OCI-LY1 (cell line): ENCODE data around the gene TUBB8B.
"Not testable (repeated sequence)": the region's sequence is repeated elsewhere in the genome, so short reads cannot be mapped to it uniquely, and the experiment has no call there.

Source experiments
- H2AFZ ChIP-seq: fragments of 200-600 bp; sonication (generic), shearing (Covaris generic); 2 replicates; pipeline ENCODE4 v1.6.0; 2014; ENCODE audit warnings: antibody characterized with exemption, mild to moderate bottlenecking, low read length
- H3F3A ChIP-seq: fragments of 200-600 bp; sonication (generic), shearing (Covaris generic); 2 replicates; pipeline ENCODE4 v1.6.0; 2014; ENCODE audit warnings: mild to moderate bottlenecking, antibody characterized with exemption, low read length, moderate library complexity; ENCODE audit not compliant: insufficient read depth
- H3K27ac ChIP-seq: fragments of 200-600 bp; sonication (generic); 2 replicates; pipeline ENCODE4 v1.5.1; 2014; ENCODE audit warnings: low read length, mixed run types, mild to moderate bottlenecking, low read depth; ENCODE audit not compliant: poor library complexity, severe bottlenecking
- H3K27me3 ChIP-seq: fragments of 200-600 bp; sonication (generic); 2 replicates; pipeline ENCODE4 v1.6.0; 2014; ENCODE audit warnings: antibody characterized with exemption, mild to moderate bottlenecking, low read length, moderate library complexity; ENCODE audit not compliant: insufficient read depth
- H3K36me3 ChIP-seq: fragments of 200-600 bp; sonication (generic); 2 replicates; pipeline ENCODE4 v1.6.1; 2014; ENCODE audit warnings: mild to moderate bottlenecking, antibody characterized with exemption, low read length, moderate library complexity, mixed read lengths; ENCODE audit not compliant: insufficient read depth
- H3K4me1 ChIP-seq: fragments of 200-600 bp; sonication (generic); 2 replicates; pipeline ENCODE4 v1.5.1; 2014; ENCODE audit warnings: mild to moderate bottlenecking, low read length, moderate library complexity; ENCODE audit not compliant: insufficient read depth, severe bottlenecking
- H3K4me2 ChIP-seq: fragments of 200-600 bp; sonication (generic), shearing (Covaris generic); 2 replicates; pipeline ENCODE4 v1.6.1; 2014; ENCODE audit warnings: low read length
- H3K4me3 ChIP-seq: fragments of 200-600 bp; sonication (generic); 2 replicates; pipeline ENCODE4 v1.5.1; 2014; ENCODE audit warnings: low read length, low read depth, mild to moderate bottlenecking, mixed read lengths; ENCODE audit not compliant: poor library complexity, severe bottlenecking
- H3K79me2 ChIP-seq: fragments of 200-600 bp; shearing (Covaris generic); 2 replicates; pipeline ENCODE4 v1.6.1; 2016; ENCODE audit warnings: mixed run types, low read length, mixed read lengths; ENCODE audit not compliant: insufficient read depth
- H3K9ac ChIP-seq: fragments of 200-600 bp; sonication (generic), shearing (Covaris generic); 2 replicates; pipeline ENCODE4 v1.6.1; 2014; ENCODE audit warnings: mild to moderate bottlenecking, low read length, mixed read lengths
- H3K9me2 ChIP-seq: fragments of 200-600 bp; sonication (generic), shearing (Covaris generic); 2 replicates; pipeline ENCODE4 v1.6.1; 2014; ENCODE audit warnings: low read depth, mild to moderate bottlenecking, low read length, mixed read lengths
- H3K9me3 ChIP-seq: fragments of 200-600 bp; shearing (Covaris generic); 2 replicates; pipeline ENCODE4 v1.6.1; 2014; ENCODE audit warnings: low read length, mixed read lengths
- H4K20me1 ChIP-seq: fragments of 200-600 bp; sonication (generic), shearing (Covaris generic); 2 replicates; pipeline ENCODE4 v1.6.0; 2016; ENCODE audit warnings: mild to moderate bottlenecking, low read length; ENCODE audit not compliant: insufficient read depth
- TF ChIP-seq, protein P1 (sequence below): fragments of 200-600 bp; sonication (generic), shearing (Covaris generic); IDR thresholded peaks from 2 replicates; pipeline ENCODE4 v1.5.1; 2017; ENCODE audit warnings: mild to moderate bottlenecking, antibody characterized with exemption, low read length, moderate library complexity, mixed read lengths

The TUBB8B gene

DNA sequence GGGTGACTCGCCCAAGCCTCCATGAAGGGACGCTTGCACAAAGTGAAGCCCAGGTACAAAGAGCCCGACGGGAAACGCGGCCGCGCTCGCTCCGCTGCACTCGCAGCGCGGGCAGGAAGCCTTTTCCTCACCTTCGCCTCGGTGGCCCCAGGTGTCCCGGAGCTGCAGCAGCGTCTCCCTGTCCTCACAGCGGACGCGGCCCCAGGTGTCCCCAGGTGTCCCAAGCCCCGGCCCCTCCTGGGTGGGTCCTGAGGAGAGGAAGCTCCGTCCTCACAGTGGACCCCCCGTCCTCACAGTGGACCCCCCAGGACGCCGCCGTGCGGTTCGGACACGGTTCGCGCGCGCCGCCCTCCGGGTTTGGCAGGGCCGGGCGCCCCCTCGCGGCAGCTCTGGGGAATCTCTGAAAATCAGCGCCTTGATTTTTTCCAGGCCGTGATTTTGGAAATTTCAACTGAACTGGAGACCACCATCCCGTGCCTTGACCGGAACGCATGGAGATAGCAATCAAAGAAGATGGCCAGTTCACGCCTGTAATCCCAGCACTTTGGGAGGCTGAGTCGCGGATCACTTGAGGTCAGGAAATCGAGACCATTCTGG is 23.9 kb upstream of the TUBB8B start:
- not testable (repeated sequence) for H3K9ac ChIP-seq, H3K79me2 ChIP-seq, H3K27ac ChIP-seq, H3K9me2 ChIP-seq, H4K20me1 ChIP-seq, H2AFZ ChIP-seq, H3K4me1 ChIP-seq, H3K36me3 ChIP-seq, H3K9me3 ChIP-seq, H3K27me3 ChIP-seq, H3F3A ChIP-seq
- peak overlapping the region; percentile 48 for H3K4me2 ChIP-seq
- peak overlapping the region; percentile 46 for H3K4me3 ChIP-seq
- TF ChIP-seq, protein P1, sequence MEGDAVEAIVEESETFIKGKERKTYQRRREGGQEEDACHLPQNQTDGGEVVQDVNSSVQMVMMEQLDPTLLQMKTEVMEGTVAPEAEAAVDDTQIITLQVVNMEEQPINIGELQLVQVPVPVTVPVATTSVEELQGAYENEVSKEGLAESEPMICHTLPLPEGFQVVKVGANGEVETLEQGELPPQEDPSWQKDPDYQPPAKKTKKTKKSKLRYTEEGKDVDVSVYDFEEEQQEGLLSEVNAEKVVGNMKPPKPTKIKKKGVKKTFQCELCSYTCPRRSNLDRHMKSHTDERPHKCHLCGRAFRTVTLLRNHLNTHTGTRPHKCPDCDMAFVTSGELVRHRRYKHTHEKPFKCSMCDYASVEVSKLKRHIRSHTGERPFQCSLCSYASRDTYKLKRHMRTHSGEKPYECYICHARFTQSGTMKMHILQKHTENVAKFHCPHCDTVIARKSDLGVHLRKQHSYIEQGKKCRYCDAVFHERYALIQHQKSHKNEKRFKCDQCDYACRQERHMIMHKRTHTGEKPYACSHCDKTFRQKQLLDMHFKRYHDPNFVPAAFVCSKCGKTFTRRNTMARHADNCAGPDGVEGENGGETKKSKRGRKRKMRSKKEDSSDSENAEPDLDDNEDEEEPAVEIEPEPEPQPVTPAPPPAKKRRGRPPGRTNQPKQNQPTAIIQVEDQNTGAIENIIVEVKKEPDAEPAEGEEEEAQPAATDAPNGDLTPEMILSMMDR = peak; percentile 40

DNA sequence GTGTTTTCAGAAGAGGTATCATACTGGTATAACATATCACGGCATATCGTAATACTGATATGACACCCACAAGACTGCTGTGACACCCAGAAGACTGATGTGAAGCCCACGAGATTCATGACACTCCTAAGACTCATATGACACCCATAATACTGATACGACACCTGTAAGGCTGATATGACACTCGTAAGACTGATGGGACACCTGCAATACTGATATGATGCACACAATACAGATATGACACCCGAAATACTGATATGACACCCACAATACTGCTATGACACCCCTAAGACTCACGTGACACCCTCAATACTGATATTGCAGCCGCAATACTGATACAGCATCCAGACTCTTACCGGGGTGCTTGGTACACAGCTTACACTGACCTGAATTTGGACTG is 18.3 kb upstream of the TUBB8B start:
- H3K9ac ChIP-seq, H3K9me3 ChIP-seq, H3K36me3 ChIP-seq, H3K27ac ChIP-seq, H3F3A ChIP-seq, H3K79me2 ChIP-seq, H3K9me2 ChIP-seq, H3K27me3 ChIP-seq, H3K4me2 ChIP-seq, H2AFZ ChIP-seq, H4K20me1 ChIP-seq, H3K4me1 ChIP-seq, H3K4me3 ChIP-seq: not testable (repeated sequence)

DNA sequence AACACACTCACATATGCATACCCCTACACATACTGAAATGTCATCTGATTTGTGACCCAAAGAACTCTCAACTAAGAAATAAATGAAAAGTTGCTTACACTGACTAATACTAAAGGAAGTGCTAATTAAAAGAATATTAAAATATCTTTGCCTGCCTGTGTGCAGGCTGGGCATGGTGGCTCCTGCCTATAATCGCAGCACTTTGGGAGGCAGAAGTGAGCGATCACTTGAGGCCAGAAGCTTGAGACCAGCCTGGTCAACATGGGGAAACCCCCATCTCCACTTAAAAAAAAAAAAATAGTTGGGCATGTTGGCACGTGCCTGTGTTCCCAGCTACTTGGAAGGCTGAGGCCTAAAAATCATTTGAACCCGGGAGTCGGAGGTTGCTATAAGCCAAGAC is 14.9 kb upstream of the TUBB8B start:
- H3K4me1 ChIP-seq, H3K79me2 ChIP-seq, H3K9me2 ChIP-seq, H3K27me3 ChIP-seq, H3K27ac ChIP-seq, H2AFZ ChIP-seq, H3K4me3 ChIP-seq, H3K4me2 ChIP-seq, H3K9me3 ChIP-seq, H4K20me1 ChIP-seq, H3K36me3 ChIP-seq, H3F3A ChIP-seq, H3K9ac ChIP-seq: not testable (repeated sequence)

DNA sequence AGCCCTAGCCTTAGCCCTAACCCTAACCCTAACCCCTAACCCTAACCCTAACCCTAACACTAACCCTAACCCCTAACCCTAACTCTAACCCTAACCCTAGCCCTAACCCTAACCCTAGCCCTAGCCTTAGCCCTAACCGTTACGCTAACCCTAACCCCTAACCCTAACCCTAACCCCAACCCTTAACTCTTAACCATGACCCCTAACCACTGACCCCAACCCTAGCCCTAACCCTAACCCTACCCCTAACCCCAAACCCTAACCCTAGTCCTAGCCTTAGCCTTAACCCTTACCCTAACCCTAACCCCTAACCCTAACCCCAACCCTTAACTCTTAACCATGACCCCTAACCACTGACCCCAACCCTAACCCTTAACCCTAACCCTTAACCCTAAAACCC is 14.2 kb upstream of the TUBB8B start:
- not testable (repeated sequence) for H3K27ac ChIP-seq, H3K27me3 ChIP-seq, H3F3A ChIP-seq, H3K9ac ChIP-seq, H3K79me2 ChIP-seq, H3K4me3 ChIP-seq, H3K4me2 ChIP-seq, H3K36me3 ChIP-seq, H3K9me2 ChIP-seq, H4K20me1 ChIP-seq, H3K9me3 ChIP-seq, H2AFZ ChIP-seq, H3K4me1 ChIP-seq

DNA sequence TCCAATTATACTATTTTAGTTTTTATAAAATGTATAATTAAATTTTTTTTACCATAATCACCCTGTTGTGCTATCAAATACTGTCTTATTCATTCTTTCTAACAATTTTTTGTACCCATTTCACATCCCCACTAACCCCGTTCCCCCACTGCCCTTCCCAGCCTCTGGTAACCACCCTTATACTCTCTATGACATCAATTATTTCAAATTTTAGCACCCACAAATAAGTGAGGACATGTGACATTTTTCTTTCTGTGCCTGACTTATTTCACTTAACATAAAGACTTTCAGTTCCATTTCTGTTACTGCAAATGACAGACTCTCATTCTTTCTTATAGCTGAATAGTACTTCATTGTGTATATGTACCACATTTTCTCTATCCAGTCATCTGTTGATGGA is 5.0 kb upstream of the TUBB8B start:
- not testable (repeated sequence) for H3F3A ChIP-seq, H2AFZ ChIP-seq, H3K4me3 ChIP-seq, H3K4me2 ChIP-seq, H3K36me3 ChIP-seq, H3K27ac ChIP-seq, H3K4me1 ChIP-seq, H3K9me2 ChIP-seq, H3K9me3 ChIP-seq, H3K79me2 ChIP-seq, H3K9ac ChIP-seq, H3K27me3 ChIP-seq, H4K20me1 ChIP-seq

DNA sequence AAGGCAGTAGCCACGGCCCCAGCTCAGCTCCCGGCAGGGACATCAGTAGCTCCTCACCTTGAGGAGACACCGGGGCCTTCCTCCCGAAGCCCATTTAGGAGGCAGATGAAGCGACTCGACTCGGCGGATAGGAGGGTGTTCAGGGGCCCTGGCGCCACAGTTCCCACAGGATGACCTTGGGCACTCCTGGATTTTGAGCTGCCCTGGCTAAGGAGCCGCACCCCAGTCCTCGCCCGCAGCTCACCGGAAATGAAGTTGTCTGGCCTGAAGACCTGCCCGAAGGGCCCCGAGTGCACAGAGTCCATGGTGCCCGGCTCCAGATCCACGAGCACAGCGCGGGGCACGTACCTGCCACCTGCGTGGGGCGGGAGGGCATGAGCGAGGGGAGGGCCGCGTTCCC is 719 bp downstream of the TUBB8B start:
- not testable (repeated sequence) for H3K36me3 ChIP-seq, H3K9me3 ChIP-seq, H2AFZ ChIP-seq, H3K4me2 ChIP-seq, H3K9me2 ChIP-seq, H3K9ac ChIP-seq, H4K20me1 ChIP-seq, H3K27ac ChIP-seq, H3K4me1 ChIP-seq, H3K79me2 ChIP-seq, H3K4me3 ChIP-seq, H3F3A ChIP-seq, H3K27me3 ChIP-seq

DNA sequence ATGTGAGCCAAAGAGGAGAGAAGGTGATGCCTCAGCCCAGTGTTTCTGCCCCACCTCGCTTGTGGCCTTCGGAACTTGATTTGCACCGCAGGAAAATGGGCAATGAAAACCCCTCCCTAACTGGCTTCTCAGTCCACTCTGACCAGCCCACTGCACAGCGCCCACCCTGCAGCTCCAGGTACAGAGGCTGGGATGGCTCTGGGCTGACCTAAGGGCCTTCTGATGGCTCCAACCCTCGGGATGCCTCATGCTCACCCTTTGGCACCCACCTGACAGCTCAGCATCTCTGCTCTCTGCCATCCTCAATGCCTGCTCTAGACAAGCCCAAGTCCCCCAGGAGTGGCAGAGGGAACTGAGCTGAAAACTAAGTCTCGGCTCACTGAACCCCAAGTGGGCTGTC is 36.2 kb downstream of the TUBB8B start:
- H3K27me3 ChIP-seq, H2AFZ ChIP-seq, H3F3A ChIP-seq, H4K20me1 ChIP-seq, H3K4me3 ChIP-seq, H3K79me2 ChIP-seq, H3K27ac ChIP-seq, H3K36me3 ChIP-seq, H3K9me3 ChIP-seq, H3K4me2 ChIP-seq, H3K4me1 ChIP-seq, H3K9ac ChIP-seq, H3K9me2 ChIP-seq: not testable (repeated sequence)
